ENCODE results near the gene BCAT1.
A peak's percentile ranks its signal among the peaks of the same experiment; 100 is the strongest.
"Not testable (repeated sequence)": the region's sequence is repeated elsewhere in the genome, so short reads cannot be mapped to it uniquely, and the experiment has no call there.

BCAT1 gene

DNA sequence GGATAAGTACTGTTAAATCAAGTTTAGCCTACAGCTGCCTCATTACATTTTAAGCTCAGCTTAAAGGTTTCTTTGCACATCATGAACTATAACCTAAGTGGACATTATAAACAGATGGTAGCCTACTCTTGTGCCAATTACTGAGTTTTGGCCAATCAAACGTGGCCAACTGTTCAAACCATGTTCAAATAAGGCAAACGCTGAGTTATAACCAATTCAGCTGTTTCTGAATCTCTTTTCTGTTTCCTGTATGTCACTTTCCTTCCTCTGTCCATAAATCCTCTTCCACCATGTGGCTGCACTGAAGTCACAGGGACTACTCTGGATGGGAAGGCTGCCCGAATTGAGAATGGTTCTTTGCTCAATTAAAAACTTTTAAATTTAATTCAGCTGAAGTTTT, 98.4 kb downstream of the BCAT1 start:
- DNase-seq = no peak

DNA sequence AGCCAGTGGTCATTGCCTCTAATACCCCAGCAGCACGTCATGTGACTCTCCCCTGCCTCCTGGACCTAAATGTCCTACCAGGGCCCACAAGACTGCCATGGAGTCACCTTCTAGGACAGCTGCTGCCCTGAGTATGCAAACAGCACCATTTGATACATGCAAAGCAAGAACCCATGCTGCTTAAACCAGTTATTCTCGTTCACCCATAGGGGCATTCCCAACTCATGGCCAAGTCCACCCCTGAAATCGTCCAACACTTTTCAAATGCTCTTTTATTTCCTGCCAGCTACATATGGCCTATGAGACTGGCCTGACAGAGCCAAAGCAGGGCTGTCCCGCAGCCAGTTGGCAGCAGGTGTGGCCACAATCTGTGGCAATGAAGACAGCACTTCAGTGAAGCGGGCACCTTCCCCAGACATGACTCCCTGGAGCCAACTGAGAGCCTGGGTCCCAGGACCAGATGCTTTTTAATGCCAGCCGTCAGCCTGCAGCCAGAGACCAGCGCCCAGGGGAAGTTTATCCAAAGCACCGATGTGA, 99.9 kb downstream of the BCAT1 start:
- DNase-seq = no peak

DNA sequence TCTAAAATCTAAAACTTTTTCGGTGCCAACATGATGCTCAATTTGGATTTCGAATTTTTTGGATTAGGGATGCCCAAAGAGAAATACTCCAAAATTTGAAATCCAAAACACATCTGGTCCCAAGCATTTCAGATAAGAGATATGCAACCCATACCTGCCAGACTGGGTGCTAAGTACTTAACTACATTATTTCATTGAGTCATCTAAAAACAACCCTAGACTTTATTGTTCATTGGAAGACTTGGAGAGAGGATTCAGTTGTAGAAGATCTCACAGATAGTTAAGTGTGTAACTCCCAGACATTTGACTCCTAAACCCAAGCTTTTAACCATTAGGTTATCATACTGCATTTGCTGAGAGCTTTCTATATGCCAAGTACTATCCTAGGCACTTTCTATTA, 102.2 kb downstream of the BCAT1 start:
- no peak for DNase-seq

DNA sequence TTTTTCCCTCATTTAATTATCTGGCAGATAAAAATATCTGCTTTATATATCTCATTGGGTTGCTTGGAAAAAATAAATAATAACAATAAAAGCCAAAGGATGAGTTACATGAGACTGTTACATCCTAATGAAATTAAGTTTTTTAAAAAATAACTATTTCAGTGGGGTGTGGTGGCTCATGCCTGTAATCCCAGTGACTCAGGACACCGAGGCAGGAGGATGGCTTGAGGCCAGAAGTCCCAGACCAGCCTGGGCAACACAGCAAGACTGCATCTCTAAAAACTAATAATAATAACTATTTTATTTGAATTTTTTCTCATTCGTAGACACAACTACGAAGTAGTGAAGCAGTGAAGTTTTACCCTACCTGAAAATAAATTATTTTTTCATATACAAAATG, 103.3 kb downstream of the BCAT1 start:
- no peak for DNase-seq

DNA sequence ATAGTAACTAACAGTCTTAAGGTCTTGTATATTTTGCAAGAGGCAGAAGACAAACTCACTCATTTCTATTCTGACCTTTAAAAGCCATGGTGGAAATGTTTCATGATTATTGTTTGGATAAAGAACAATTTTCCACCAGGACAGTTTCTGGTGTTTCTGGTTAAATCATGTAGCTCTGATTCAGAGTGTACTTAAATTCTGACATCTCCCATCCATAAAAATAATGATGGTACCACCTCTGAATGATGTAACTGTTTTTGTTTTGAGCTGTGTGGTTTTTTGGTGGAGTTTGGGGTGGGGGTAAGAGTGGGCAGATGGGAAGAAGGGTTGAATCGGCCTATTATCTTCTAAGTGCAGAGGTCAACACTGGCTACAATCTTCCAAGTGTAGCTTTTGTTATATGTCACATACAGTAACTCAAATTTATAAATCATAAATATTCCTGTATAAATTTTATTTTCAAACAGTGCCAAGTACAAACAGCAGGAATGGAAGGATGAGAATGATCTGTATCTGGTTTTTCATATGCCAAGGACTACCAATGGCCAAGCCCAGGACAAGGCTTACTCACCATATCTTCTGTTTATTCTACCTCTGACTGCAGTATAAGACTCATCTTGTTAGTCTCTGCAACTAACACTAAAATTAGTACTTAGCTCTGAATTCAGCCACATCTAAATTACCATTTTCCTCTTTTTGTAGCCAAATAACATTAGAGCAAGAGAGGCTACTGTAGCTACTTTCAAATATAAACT, 108.7 kb downstream of the BCAT1 start:
- no peak for DNase-seq

DNA sequence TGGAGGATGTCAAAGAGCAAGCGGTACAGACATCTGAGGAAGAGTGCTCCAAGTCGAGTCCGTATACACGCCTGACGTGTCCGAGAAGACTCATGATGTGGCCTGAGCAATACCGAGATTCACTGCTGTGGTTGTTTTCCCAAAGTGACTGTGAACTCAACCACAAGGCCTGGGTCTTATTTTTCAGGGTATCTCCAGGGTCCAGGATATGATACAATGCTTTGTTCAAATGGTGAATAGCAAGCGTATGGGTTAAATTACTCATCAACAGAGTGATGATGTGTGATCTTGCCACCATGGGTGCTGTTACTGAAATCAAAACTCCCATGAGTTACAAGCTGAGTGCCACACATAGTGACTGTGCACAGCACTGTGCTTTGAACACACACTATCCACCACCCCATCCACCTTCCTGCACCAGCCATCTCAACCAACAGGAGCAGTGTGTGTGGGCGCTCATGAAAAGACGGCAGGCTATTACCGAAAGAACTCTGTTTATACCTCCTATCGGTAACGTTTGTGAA, 109.6 kb downstream of the BCAT1 start:
- DNase-seq = no peak

DNA sequence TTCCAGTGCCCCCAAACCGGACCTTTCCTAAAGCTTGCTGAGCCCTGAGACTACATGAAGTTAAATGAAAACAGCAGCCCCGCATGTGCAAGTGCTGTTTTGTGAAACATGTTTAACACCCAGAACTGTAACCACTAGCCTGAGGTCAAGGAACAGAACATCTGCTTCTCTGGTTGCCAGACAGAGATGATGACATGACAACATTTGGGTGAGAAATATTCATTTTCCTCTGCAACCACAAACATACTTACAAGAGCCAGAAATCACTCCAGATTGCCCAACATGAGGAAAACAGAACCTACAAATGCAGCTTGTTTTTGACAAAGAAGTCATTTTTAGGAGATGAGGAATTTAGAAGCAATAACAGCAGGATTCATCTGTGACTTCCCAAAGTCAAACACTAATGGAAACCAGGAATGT, 110.4 kb downstream of the BCAT1 start:
- DNase-seq = peak; percentile 75

DNA sequence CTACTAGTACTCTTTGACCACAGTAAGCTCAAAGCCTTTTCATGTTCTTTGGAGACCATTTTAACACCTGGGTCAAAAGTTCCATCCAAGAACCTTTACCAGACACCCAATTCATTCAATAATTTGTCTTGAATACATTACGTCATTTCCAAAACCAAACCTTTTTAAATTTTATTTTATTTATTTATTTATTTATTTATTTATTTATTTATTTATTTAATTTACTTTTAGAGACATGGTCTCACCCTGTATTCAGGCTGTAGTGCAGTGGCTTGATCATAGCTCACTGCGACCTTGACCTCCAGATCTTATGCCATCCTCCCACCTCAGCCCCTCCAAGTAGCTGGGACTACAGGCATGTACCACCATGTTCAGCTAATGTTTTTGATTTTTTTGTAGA, 113.5 kb downstream of the BCAT1 start:
- DNase-seq = no peak

DNA sequence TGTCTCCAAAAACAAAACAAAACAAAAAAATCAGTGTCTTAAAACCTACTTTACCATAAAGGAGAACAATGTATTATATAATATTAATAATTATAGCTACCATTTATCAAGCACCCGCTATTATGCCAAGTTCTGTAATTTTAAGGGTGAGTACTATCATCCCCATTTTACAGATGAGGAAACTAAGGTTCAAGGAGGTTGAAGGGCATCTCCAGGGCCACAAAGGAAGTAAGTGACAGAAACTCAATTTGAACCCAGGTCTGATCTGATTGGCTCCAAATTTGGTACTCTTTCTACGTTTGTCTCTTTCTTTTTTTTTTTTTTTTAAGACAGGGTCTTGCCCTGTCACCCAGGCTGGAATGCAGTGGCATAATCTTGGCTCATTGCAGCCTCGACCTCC, 115.4 kb downstream of the BCAT1 start:
- no peak for DNase-seq

DNA sequence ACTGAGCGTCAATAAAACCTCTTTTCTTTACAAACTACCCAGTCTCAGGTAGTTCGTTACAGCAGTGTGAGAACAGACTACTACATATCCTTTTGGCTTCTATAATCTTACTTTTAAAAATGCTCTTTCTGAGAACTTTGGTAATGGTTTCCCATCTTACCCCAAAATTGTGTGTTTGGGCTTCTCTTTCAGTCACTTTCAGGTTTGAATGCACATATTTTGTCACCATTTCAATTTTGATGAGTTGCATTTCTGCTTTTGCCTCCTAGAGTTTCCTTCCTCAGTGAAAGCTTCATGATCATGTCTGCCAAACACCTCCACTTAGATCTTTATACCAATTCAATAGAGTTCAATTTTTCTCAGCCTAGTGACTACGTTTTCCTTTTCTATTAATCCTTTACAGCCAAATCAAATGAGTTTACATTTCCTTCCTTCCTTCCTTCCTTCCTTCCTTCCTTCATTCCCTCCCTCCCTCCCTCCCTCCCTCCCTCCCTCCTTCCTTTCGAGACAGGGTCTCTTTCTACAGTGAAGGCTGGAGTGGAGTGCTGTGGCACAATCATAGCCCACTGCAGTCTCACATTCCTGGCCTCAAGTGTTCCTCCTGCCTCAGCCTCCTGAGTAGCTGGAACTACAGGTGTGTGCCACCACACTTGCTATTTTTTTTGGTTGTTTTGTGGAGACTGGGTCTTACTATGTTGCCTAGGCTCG, 124.9 kb downstream of the BCAT1 start:
- no peak for DNase-seq

DNA sequence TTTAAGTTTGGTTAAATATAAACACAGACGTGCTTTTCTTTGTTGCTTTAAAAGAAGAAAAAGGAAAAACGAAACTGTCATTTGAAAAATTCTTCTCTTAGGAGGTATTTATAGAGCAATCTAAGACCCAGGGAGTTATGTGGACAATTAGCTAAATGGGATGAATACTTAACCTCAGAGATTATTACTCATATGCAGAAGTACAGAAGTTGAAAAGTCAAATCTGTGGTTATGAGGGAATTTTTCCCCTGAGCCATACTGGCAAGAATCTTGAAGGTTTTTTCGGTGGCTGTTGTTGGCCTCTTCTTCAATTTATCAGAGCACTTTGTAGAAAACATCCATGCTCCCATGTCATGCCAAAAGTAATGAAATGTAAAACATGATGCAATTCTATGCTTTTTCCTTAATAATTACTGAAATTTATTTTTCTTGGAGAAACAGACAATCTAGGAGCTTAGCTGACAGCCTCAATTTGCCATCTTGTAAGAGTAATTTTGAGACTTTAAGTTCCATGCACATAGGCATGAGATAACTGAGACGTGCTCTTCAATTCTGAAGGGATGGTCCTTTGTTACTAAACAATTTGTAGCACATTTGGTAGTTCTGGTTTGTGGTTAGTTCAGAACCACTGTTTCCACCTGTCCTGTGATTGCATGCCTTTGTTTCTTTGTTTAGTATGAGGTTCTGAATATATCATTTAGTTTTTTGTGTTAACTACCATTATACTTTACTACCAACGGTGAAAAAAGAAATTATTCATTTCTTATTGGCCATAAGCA, 126.6 kb downstream of the BCAT1 start:
- DNase-seq = no peak

DNA sequence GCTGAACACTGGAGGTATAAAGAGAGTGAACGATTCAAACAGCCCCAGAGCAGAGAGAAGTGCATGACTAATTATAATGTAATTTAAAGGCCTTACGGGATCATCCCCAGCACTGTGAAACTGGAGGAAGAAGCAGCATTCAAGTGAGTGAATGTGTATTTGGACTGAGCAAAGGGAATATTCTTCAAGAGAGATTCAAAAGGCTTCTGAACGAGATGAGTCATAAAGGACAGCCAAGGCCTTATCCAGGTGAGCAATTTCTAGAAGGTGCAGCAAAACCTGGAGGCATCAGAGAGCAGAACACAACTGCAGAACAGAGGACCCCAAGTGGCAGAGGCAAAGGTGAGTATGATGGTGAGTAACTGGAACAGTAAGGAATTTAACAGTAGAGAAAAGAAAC, 127.2 kb downstream of the BCAT1 start:
- no peak for DNase-seq

DNA sequence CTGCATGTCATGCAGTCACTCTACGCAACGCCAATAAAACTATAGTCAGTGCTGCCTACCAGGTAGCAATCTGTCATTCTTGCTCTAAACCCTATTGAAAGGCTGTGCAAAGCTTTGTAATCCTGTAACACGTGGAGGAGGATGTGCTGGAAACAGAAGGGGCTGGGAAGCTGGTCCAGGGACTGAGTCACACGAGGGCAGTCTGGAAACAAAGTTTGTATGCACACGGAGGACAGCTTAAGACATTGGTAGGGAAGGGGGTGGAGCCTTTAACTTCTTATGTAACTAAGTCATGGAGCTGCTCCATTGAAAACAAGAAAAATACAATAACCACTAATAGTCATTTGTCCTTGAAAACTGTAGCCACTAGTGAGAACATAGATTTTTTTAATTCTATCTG, 128.0 kb downstream of the BCAT1 start:
- DNase-seq = no peak

DNA sequence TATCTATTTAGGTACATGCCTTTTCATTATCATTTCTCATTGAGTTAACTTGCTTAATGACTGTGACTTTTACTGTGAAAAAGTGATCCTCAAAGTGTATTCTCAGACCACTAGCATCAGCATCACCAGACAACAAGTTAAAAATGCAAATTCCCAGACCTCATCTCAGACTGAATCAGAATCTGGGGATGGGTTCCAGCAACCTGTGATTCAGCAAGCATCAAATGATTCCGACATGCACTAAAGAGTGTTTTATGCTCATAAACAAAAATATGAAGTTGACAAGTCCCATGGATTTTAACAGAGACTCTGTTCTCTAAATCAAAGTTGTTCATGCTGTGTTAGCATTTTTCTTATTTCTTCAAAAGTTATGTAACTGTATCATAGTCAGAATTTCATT, 130.6 kb downstream of the BCAT1 start:
- DNase-seq = no peak

DNA sequence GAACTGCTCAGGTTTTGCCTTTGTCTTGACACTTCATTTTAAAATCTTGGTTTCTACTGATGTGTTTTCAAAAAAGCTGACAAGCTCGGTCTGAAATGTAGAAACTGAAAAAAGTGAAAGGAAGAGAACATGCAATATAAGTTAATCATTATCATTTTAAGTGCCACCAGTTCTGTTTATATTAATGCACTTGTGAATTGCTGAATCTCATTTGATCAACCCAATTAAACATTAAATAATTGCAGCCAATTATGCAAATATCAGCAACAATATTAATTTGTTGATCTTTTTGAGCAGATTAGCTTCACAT, 133.8 kb downstream of the BCAT1 start:
- no peak for DNase-seq

DNA sequence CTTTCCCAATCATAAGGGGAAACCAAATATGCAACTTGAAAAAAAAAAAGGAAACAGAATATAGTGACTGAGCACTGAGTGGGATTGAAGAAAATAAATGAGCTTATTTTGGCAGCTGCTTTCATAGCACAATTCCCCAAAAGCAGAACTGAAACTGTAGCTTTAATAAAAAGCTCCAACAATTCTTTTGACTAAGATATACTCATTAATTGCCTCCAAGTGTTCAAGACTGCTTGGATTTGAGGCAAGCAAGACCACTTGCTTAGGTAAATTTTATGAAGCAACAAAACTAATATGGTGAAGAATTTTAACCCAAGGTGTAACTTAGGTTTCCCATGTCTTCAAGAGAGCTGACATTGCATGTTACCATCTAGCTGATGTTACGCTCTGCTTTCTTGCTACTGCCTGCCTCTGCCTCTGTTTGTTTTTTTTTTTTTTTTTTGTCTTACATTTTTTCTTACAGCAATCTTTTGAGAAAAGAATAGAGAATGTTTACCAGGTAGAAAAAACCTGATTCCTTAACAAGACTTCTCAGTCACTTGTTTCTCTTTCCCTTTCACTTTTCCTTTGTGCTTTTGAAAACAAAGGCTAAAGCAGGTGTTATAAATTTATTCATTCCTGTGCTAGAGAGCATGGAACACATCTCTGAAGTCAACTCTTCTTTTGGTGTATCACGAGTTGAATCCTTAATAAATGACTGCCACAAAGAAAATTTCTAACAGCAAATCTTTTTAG, 134.4 kb downstream of the BCAT1 start:
- DNase-seq = peak; percentile 62

DNA sequence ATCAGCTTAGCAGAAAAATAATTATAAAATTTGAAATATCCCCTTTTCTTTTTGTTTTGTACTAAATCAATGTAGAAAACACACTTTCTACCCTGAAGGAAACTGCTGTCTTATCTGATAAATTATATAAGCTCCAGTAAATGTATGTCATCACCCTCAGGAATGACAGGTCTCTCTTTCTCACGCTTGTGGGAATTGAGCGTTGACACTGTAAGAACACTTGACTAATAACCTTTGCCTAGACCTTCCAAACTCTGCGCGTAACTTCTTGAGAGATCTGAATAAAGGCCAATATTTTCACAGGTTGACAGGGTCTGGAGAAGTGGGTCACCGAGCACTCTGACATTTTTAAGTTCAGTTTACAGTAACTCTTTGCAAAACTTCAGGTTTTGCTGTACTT, 138.5 kb downstream of the BCAT1 start:
- DNase-seq = no peak

DNA sequence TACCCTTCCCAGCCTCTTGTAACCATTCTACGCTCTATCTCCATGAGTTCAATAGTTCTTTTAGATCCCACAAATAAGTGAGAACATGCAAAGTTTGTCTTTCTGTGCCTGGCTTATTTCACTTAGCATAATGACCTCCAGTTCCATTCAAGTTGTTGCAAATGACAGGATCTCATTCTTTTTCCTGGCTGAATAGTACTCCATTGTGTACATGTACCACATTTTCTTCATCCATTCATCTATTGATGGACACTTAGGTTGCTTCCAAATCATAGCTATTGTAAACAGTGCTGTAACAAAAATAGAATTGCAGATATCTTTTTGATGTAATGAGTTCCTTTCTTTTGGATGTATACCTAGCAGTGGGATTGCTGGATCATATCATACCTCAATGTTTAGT, 139.6 kb downstream of the BCAT1 start:
- not testable (repeated sequence) for DNase-seq

DNA sequence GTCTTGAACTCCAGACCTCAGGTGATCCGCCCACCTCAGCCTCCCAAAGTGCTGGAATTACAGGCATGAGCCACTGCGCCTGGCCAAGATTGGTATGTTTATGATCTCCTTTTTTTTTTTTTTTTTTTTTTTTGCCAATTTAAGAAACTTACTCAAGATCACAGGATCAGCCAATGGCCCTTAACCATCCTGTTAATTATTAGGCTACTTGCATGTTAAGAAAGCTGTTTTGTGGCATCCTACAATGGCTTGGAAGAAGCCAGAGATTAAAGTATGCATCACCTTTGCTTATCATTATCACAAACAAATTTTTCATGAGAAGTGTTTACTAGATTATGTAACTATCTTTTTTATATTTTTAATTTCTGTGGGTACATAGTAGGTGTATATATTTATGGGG, 140.2 kb downstream of the BCAT1 start:
- no peak for DNase-seq

DNA sequence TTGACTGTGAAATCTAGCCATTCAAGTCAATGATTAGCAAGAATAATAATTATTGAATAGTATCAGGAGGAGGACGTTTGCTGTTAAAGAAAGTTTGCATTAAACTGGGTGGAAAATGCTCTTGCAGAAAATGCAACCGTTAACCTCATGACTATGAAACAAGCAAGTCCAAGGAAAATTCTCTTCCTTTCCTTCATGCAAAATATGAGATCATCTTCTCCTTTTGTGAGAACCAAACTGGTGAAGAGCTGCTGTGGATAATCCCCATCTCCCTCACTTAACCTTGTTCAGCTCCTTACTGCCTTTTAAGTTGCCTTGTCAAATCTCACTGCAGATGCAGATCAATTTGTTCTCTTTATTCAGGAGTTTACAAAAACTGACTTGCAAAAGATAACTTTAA, 142.5 kb downstream of the BCAT1 start:
- DNase-seq = no peak

DNA sequence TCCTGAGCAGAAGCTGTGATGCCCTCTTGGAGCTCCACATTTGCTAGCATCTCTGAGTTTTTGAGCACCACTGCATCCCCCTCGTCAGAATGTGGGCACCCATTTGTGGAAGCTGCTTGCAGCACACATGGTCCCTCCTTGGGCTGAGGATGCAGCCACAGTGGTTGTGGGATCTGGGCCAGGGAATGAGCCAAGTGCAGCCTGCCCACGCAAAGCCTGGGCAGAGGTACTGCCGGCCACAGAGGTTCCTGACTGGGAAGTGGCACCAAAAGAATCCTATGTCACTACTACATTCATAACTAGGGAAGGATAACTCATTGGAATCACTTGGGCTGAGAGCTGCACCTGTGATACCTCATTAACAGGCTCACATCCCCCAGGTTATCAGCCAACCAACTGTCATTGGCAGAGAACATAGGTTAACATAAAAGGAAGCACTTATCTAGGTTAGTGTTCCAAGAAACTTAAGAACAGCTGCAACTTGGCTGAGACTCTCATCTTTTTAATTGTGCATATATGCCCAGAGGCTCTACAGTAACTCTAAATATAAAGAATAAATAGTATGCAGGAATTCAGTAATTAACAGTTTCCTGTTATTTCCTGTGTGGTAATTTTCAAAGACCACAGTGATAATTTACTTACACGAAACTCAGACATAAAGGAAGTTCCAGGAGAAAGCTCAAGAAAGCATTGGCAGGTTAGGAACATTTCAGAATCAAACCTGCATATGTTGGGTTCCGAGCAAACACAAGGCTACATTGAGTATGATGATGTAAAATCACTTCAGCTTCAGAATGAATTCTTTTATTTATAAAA, 145.3 kb downstream of the BCAT1 start:
- no peak for DNase-seq

DNA sequence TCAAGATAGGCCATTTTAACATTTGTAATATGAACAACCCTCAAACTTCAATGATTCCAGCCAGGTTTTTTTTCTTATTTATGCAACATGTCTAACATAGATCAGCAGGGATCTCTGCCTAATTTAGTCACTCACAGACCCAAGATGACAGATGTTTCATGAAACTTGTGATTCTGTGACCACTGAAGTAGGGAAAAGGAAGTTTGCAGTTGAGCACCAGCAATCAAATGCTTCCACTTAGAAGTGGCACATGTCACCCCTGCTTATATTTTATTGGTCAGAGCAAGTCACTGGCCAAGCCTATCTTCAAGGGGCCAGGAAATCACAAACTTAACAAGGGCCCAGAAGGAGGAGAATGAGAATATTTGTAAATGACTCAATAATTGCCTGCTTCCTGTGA, 150.6 kb downstream of the BCAT1 start:
- no peak for DNase-seq

Data from SIG-M5 (cell line).